A673 (cell line): ENCODE data around the gene MDH2.

Experiments used
- EZH2 ChIP-seq: fragments of 200-600 bp; sonication (generic); IDR thresholded peaks from 2 replicates; pipeline ENCODE4 v1.6.1; 2017; ENCODE audit warnings: borderline replicate concordance, low read depth, mild to moderate bottlenecking, mixed read lengths, antibody characterized with exemption, low read length; ENCODE audit not compliant: poor library complexity, severe bottlenecking
- TF ChIP-seq, protein P1 (sequence below): fragments of 300-800, 200-600 bp; sonication (generic); conservative IDR thresholded peaks from 2 replicates; pipeline ENCODE4 v1.5.1; 2017; ENCODE audit warnings: low read depth, mild to moderate bottlenecking, antibody characterized with exemption, low read length, moderate library complexity, mixed read lengths

DNA sequence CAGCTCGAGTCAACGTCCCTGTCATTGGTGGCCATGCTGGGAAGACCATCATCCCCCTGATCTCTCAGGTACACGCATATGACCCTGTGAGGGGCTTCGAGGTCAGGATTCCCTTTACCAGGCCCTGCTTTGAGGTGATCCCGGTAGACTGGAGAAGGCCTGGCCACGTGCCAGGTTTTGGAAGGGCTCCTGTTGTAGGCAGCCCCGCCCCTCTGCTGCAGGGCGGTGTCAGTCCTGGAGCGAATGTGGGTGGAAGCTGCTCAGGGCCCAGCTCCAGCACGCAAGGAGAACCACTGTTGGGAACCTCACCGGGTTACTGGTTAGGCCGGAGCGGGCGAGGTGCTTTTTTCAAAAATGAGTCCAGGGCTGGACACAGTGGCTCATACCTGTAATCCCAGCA, 15.6 kb downstream of the MDH2 start:
- TF ChIP-seq, protein P1, sequence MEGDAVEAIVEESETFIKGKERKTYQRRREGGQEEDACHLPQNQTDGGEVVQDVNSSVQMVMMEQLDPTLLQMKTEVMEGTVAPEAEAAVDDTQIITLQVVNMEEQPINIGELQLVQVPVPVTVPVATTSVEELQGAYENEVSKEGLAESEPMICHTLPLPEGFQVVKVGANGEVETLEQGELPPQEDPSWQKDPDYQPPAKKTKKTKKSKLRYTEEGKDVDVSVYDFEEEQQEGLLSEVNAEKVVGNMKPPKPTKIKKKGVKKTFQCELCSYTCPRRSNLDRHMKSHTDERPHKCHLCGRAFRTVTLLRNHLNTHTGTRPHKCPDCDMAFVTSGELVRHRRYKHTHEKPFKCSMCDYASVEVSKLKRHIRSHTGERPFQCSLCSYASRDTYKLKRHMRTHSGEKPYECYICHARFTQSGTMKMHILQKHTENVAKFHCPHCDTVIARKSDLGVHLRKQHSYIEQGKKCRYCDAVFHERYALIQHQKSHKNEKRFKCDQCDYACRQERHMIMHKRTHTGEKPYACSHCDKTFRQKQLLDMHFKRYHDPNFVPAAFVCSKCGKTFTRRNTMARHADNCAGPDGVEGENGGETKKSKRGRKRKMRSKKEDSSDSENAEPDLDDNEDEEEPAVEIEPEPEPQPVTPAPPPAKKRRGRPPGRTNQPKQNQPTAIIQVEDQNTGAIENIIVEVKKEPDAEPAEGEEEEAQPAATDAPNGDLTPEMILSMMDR: no peak
- TF ChIP-seq EZH2: no peak
